Measurements from ENCODE around the gene DRC7. TPM values are rescaled to one million over a fixed set of nuclear protein-coding genes. Genes with fewer than 3 reads are reported as not detected.

The DRC7 gene
- total and polyA plus RNA-seq, 10 of the 15 experiments (the other 5 are each of a cell fraction or from before 2014, with no cell fraction given) = 0.06 to 0.49 (median 0.14) TPM; not detected in 4

DNA sequence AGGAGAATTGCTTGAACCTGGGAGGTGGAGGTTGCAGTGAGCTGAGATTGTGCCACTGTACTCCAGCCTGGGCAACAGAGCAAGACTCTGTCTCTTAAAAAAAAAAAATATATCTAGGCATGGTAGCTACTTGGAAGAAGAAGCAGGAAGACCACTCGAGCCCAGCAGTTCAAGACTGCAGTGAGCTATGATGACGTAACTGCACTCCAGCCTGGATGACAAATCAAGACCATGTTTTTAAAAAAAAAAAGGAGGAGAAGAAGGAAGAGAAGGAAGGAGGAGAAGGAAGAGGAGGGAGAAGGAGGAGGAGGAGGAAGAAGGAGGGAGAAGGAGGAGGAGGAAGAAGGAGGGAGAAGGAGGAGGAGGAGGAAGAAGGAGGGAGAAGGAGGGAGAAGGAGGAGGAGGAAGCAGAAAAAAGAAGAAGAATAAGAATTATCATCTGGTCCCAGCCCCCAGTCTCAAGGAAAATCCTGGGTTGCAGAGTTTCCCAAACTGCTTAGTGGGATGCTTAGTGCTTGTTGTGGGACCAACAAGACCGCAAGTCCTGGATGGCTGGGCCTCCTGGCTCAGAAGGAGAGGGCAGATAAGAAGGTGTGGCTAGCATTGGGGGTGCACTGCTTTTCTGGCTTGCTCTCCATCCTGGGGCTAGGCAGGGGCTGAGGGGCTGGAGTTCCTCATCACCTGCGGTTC is 3.7 kb upstream of the DRC7 start:
- no peaks in the 10 kb centered on the region for H3K79me2 ChIP-seq (ENCODE audit: control insufficient read depth, insufficient read depth, low read length)
- H3K4me2 ChIP-seq (ENCODE audit: control insufficient read depth, insufficient read depth) = no peak overlapping the region
- ChIA-PET CTCF (interaction anchor here (1.0 to 1.1 kb wide), 4 partner anchors 29 to 115 kb away, joined by 3 to 5 read pairs (median 4); no protein-coding TSS in a partner anchor), SMC1A (ENCODE audit: uncharacterized antibody, unreplicated experiment) (interaction anchor here (1.1 to 1.8 kb wide), 3 partner anchors 9 to 145 kb away, joined by 3 to 7 read pairs (median 3); no protein-coding TSS in a partner anchor), RAD21 (ENCODE audit: unreplicated experiment) (no interaction called here), POLR2A (interaction anchor here (0.7 to 2.6 kb wide), 3 partner anchors 44 to 141 kb away, joined by 3 to 10 read pairs (median 4); partner anchors contain the start of gene KATNB1)
- TF ChIP-seq GABPA (IDR thresholded peaks at IDR 0.05; ENCODE audit: low read depth) (no peak), JUNB (IDR thresholded peaks at IDR 0.05) (no peak), SREBF1 (IDR thresholded peaks at IDR 0.05; ENCODE audit: low read length) (no peak), TCF3 (IDR thresholded peaks at IDR 0.05; ENCODE audit: borderline replicate concordance, insufficient read depth, low read depth, low read length) (no peak), BACH1 (IDR thresholded peaks at IDR 0.05; ENCODE audit: borderline replicate concordance) (no peak), CBFB (IDR thresholded peaks at IDR 0.05; ENCODE audit: low read depth) (no peak), RELA (IDR thresholded peaks at IDR 0.05; ENCODE audit: borderline replicate concordance, partially characterized antibody) (no peak), ASH2L (IDR thresholded peaks at IDR 0.05; ENCODE audit: borderline replicate concordance, low read depth) (no peak), RB1 (IDR thresholded peaks at IDR 0.05; ENCODE audit: borderline replicate concordance) (no peak)
- TF ChIP-seq, protein P1, sequence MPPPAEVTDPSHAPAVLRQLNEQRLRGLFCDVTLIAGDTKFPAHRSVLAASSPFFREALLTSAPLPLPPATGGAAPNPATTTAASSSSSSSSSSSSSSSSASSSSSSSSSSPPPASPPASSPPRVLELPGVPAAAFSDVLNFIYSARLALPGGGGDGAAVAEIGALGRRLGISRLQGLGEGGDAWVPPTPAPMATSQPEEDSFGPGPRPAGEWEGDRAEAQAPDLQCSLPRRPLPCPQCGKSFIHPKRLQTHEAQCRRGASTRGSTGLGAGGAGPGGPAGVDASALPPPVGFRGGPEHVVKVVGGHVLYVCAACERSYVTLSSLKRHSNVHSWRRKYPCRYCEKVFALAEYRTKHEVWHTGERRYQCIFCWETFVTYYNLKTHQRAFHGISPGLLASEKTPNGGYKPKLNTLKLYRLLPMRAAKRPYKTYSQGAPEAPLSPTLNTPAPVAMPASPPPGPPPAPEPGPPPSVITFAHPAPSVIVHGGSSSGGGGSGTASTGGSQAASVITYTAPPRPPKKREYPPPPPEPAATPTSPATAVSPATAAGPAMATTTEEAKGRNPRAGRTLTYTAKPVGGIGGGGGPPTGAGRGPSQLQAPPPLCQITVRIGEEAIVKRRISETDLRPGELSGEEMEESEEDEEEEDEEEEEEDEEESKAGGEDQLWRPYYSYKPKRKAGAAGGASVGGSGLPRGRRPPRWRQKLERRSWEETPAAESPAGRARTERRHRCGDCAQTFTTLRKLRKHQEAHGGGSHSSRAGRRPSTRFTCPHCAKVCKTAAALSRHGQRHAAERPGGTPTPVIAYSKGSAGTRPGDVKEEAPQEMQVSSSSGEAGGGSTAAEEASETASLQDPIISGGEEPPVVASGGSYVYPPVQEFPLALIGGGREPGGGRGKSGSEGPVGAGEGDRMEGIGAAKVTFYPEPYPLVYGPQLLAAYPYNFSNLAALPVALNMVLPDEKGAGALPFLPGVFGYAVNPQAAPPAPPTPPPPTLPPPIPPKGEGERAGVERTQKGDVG (CRISPR knock-in tag; IDR thresholded peaks at IDR 0.05) = no peak
- no peaks in the 10 kb centered on the region for H3K9me3 ChIP-seq (replicated peaks; ENCODE audit: control insufficient read depth, insufficient read depth, low read length)
- no peaks in the 10 kb centered on the region for H4K20me1 ChIP-seq (ENCODE audit: control insufficient read depth, insufficient read depth)
- FAIRE-seq (no peak), ATAC-seq (no peak), DNase-seq (ENCODE audit: low read depth, low spot score) (no peak)
- no peaks in the 10 kb centered on the region for H3K36me3 ChIP-seq (ENCODE audit: control insufficient read depth in 2 of 2, insufficient read depth in 2 of 2, low read length in 1 of 2)
- H2AFZ ChIP-seq (ENCODE audit: control insufficient read depth, low read depth, low read length) = no peak overlapping the region
- H3K27ac ChIP-seq (ENCODE audit: control insufficient read depth, insufficient read depth) = no peak overlapping the region
- 78% methylated on average over 4 of the region's 4 CpGs for WGBS (ENCODE audit: insufficient coverage, insufficient replicate concordance, low lambda C conversion rate, missing lambda C conversion rate)
- BruUV-seq (replicated peaks) = no TSS peak
- no peak overlapping the region for H3K4me3 ChIP-seq
- H3K27me3 ChIP-seq (replicated peaks in 1 of 2; ENCODE audit: control insufficient read depth in 2 of 2, insufficient read depth in 2 of 2, low read length in 1 of 2) = no peaks in the 10 kb centered on the region
- intact Hi-C loops (cut with micrococcal nuclease; ENCODE audit: unreplicated experiment) = loop anchor here (2.0 kb wide), 1 partner anchor 44 kb away; the partner anchor contains the start of gene KATNB1
- in situ Hi-C loops (cut with MboI) = no loop called here
- H3K9ac ChIP-seq (ENCODE audit: control insufficient read depth, insufficient read depth, low read length) = no peak overlapping the region
- peaks cover 17% of the 10 kb centered on the region for H3K4me1 ChIP-seq (ENCODE audit: control insufficient read depth, insufficient read depth, low read length)
